Gastrocnemius medialis (tissue), 4 donors: ENCODE measurements around the gene TBX20.

Experiments
- CTCF ChIP-seq, 5 experiments: fragments of 450-650 bp in 3 of 5; fragments of 200-600 bp in 2 of 5; sonication (generic) in 2 of 5; IDR thresholded peaks in 4 of 5; conservative IDR thresholded peaks in 1 of 5; 1 replicate in 4 of 5; 2 replicates in 1 of 5; pipeline ENCODE4 v1.5.1; 2016 to 2019; ENCODE audit warnings: antibody characterized with exemption in 5 of 5, mild to moderate bottlenecking in 3 of 5, moderate library complexity in 3 of 5
- POLR2A ChIP-seq, 2 donors: fragments of 450-650 bp; IDR thresholded peaks; one replicate each; pipeline ENCODE4 v1.6.1; 2017; ENCODE audit warnings: antibody characterized with exemption in 2 of 2, mild to moderate bottlenecking in 2 of 2, moderate library complexity in 2 of 2

- TF ChIP-seq CTCF (IDR thresholded peaks at IDR 0.05 in 4 of 5, conservative IDR thresholded peaks at IDR 0.05 in 1 of 5) (no peak), POLR2A (IDR thresholded peaks at IDR 0.05) (no peak)
Observed at GRCh38 chr7:35286422-35286821, 32.5 kb upstream of the TBX20 start.
